H9 (cell line): Measurements from ENCODE around the gene ZNF75A. TPM values are rescaled to one million over a fixed set of nuclear protein-coding genes. Genes with fewer than 3 reads are reported as not detected.

ENCODE experiments used
- DNase-seq: peaks from one replicate; pipeline ENCODE4 v3.0.0-alpha.2; 2017
- H2AFZ ChIP-seq: one replicate; pipeline ENCODE4 v1.6.1; 2013; ENCODE audit warnings: mild to moderate bottlenecking, low read length, control low read depth, moderate library complexity
- H2AK5ac ChIP-seq: 2 replicates; pipeline ENCODE4 v1.6.1; 2013; ENCODE audit warnings: low read length, control low read depth, mixed read lengths; ENCODE audit not compliant: insufficient read length
- H2BK120ac ChIP-seq: one replicate; pipeline ENCODE4 v1.6.1; 2013; ENCODE audit warnings: low read depth, mild to moderate bottlenecking, low read length, control low read depth, inconsistent platforms; ENCODE audit not compliant: poor library complexity, severe bottlenecking
- H2BK12ac ChIP-seq: 2 replicates; pipeline ENCODE4 v1.6.1; 2013; ENCODE audit warnings: low read length, control low read depth, mixed read lengths, low read depth; ENCODE audit not compliant: insufficient read length
- H2BK15ac ChIP-seq: 2 replicates; pipeline ENCODE4 v1.6.1; 2013; ENCODE audit warnings: low read depth, low read length, control low read depth
- H2BK20ac ChIP-seq: one replicate; pipeline ENCODE4 v1.6.1; 2013; ENCODE audit warnings: low read depth, mild to moderate bottlenecking, low read length, control low read depth, inconsistent platforms; ENCODE audit not compliant: poor library complexity, severe bottlenecking
- H2BK5ac ChIP-seq: 2 replicates; pipeline ENCODE4 v1.6.1; 2013; ENCODE audit warnings: low read length, control low read depth, mixed read lengths; ENCODE audit not compliant: insufficient read length
- H3K14ac ChIP-seq: 2 replicates; pipeline ENCODE4 v1.6.1; 2013; ENCODE audit warnings: low read length, control low read depth; ENCODE audit not compliant: insufficient read depth
- H3K18ac ChIP-seq: 2 replicates; pipeline ENCODE4 v1.6.1; 2013; ENCODE audit warnings: low read depth, mild to moderate bottlenecking, mixed read lengths, low read length, control low read depth; ENCODE audit not compliant: insufficient read length
- H3K23ac ChIP-seq: 2 replicates; pipeline ENCODE4 v1.6.1; 2013; ENCODE audit warnings: low read length, control low read depth, mixed read lengths, low read depth; ENCODE audit not compliant: insufficient read length
- H3K23me2 ChIP-seq: 2 replicates; pipeline ENCODE4 v1.6.1; 2013; ENCODE audit warnings: low read depth, mild to moderate bottlenecking, mixed read lengths, low read length, control low read depth; ENCODE audit not compliant: insufficient read length, poor library complexity, severe bottlenecking
- H3K27ac ChIP-seq: 2 replicates; pipeline ENCODE4 v1.5.1; 2013; ENCODE audit warnings: low read length, control low read depth, mixed read lengths, low read depth; ENCODE audit not compliant: insufficient read length
- H3K27me3 ChIP-seq: 2 replicates; pipeline ENCODE4 v1.6.1; 2013; ENCODE audit warnings: low read length, control low read depth, inconsistent platforms; ENCODE audit not compliant: insufficient read depth
- H3K4ac ChIP-seq: 2 replicates; pipeline ENCODE4 v1.6.1; 2013; ENCODE audit warnings: low read depth, mild to moderate bottlenecking, control low read depth, inconsistent platforms, low read length, moderate library complexity
- H3K4me1 ChIP-seq: 2 replicates; pipeline ENCODE4 v1.6.1; 2013; ENCODE audit warnings: low read length, control low read depth, inconsistent platforms; ENCODE audit not compliant: insufficient read depth
- H3K4me2 ChIP-seq: 2 replicates; pipeline ENCODE4 v1.6.1; 2013; ENCODE audit warnings: low read length, control low read depth, mixed read lengths; ENCODE audit not compliant: insufficient read length, insufficient read depth
- H3K56ac ChIP-seq: 2 replicates; pipeline ENCODE4 v1.6.1; 2013; ENCODE audit warnings: low read depth, mild to moderate bottlenecking, mixed read lengths, low read length, control low read depth; ENCODE audit not compliant: insufficient read length
- H3K79me1 ChIP-seq: 2 replicates; pipeline ENCODE4 v1.6.1; 2013; ENCODE audit warnings: low read depth, mild to moderate bottlenecking, moderate library complexity, low read length, control low read depth, inconsistent platforms; ENCODE audit not compliant: insufficient read depth, poor library complexity, severe bottlenecking
- H3K79me2 ChIP-seq: 2 replicates; pipeline ENCODE4 v1.6.1; 2013; ENCODE audit warnings: low read length, control low read depth, inconsistent platforms; ENCODE audit not compliant: insufficient read depth
- H3K9ac ChIP-seq: 2 replicates; pipeline ENCODE4 v1.6.1; 2013; ENCODE audit warnings: low read length, control low read depth, mixed read lengths; ENCODE audit not compliant: insufficient read length; ENCODE audit errors: extremely low read depth
- H3K9me3 ChIP-seq: one replicate; pipeline ENCODE4 v1.6.1; 2013; ENCODE audit warnings: low read depth, low read length, inconsistent platforms; ENCODE audit not compliant: control insufficient read depth
- H3T11ph ChIP-seq: one replicate; pipeline ENCODE4 v1.6.1; 2013; ENCODE audit warnings: mild to moderate bottlenecking, low read length, control low read depth, inconsistent platforms
- H4K20me1 ChIP-seq: one replicate; pipeline ENCODE4 v1.6.1; 2013; ENCODE audit not compliant: control insufficient read depth, insufficient read length, insufficient read depth
- H4K5ac ChIP-seq: 2 replicates; pipeline ENCODE4 v1.6.1; 2013; ENCODE audit warnings: low read depth, mild to moderate bottlenecking, mixed read lengths, low read length, control low read depth; ENCODE audit not compliant: insufficient read length
- H4K8ac ChIP-seq: replicated peaks from 2 replicates; pipeline ENCODE4 v1.6.1; 2013; ENCODE audit warnings: low read length, control low read depth, mixed read lengths, low read depth; ENCODE audit not compliant: insufficient read length
- H4K91ac ChIP-seq: 2 replicates; pipeline ENCODE4 v1.6.1; 2013; ENCODE audit warnings: low read depth, mild to moderate bottlenecking, moderate library complexity, mixed read lengths, low read length, control low read depth; ENCODE audit not compliant: insufficient read length
- H3K27ac Mint-ChIP-seq, 3 experiments: 2 replicates in 2 of 3; 3 replicates in 1 of 3; pipeline ENCODE4 v1.8.0; 2020 to 2021; ENCODE audit warnings: mixed read lengths in 3 of 3, mild to moderate bottlenecking in 1 of 3, moderate library complexity in 1 of 3
- H3K27me3 Mint-ChIP-seq: 2 replicates; pipeline ENCODE4 v1.8.0; 2021; ENCODE audit warnings: low read depth, mild to moderate bottlenecking, moderate library complexity, mixed read lengths
- H3K36me3 Mint-ChIP-seq, 3 experiments: 2 replicates in 2 of 3; 3 replicates in 1 of 3; pipeline ENCODE4 v1.8.0; 2020 to 2021; ENCODE audit warnings: low read depth in 3 of 3, mixed read lengths in 3 of 3; ENCODE audit not compliant: insufficient read depth in 1 of 3
- H3K4me1 Mint-ChIP-seq, 2 experiments: 2 replicates each; pipeline ENCODE4 v1.8.0; 2020; ENCODE audit warnings: mixed read lengths in 2 of 2
- H3K4me3 Mint-ChIP-seq, 2 experiments: 2 replicates in 1 of 2; 3 replicates in 1 of 2; pipeline ENCODE4 v1.8.0; 2020 to 2021; ENCODE audit warnings: mild to moderate bottlenecking in 2 of 2, mixed read lengths in 2 of 2, moderate library complexity in 1 of 2
- H3K9me3 Mint-ChIP-seq, 2 experiments: 2 replicates in 1 of 2; 3 replicates in 1 of 2; pipeline ENCODE4 v1.8.0; 2020; ENCODE audit warnings: mild to moderate bottlenecking in 2 of 2, mixed read lengths in 2 of 2, moderate library complexity in 1 of 2
- CTCF ChIP-seq: fragments of 200-600 bp; sonication (generic); conservative IDR thresholded peaks from 3 replicates; pipeline ENCODE4 v1.8.0; 2021; ENCODE audit warnings: antibody characterized with exemption, mild to moderate bottlenecking
- WGBS: extraction: QIAGEN DNeasy Blood & Tissue Kit; methylation state at CpG from one replicate; pipeline ENCODE4 v1.1.7; 2013; ENCODE audit warnings: missing lambda C conversion rate, low lambda C conversion rate, mixed read lengths; ENCODE audit not compliant: insufficient read length; ENCODE audit errors: extremely low coverage; 5-methylcytosine and 5-hydroxymethylcytosine counted together
- total RNA-seq: library from RNA; stranded (reverse); gene quantifications from 2 replicates; pipeline ENCODE4 v1.2.1, GENCODE V29; 2021

Gene ZNF75A
- total RNA-seq, 1 experiment from 2014 or later, result 42.4 TPM

DNA sequence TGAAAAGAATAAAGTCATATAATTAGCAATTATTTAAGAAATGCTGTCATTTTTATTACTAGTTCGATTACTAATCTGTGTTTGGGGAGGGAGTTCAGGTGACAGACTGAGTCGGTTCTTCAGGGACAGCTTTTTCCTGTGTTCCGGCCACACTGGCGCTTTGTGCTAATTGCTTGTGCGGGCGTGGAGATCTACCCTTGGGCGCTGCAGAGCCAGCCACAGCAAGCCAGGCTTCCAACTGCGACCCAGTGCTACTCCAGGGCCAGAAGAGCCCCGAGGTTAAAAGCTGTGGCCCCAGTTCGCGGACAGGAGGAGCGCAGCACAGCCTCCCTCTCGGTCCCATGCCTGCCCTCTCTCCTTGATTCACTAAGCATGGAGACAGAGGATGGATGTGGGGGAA is 43.9 kb downstream of the ZNF75A start:
- Mint-ChIP-seq H3K27ac (no peak overlapping the region), H3K27me3 (peaks cover 14% of the 10 kb centered on the region), H3K36me3 (no peaks in the 10 kb centered on the region), H3K4me3 (no peak overlapping the region), H3K9me3 (peaks cover 58 to 71% of the 10 kb centered on the region in 2 experiments), H3K4me1 (no peaks in the 10 kb centered on the region)
- H3K79me1 ChIP-seq, result no peaks in the 10 kb centered on the region
- H3K4ac ChIP-seq, result no peak overlapping the region
- no peak overlapping the region for H3K23ac ChIP-seq
- no peak overlapping the region for H4K91ac ChIP-seq
- H4K5ac ChIP-seq, result no peak overlapping the region
- H2BK12ac ChIP-seq, result no peak overlapping the region
- TF ChIP-seq CTCF, result no peak
- no peak overlapping the region for H4K8ac ChIP-seq
- WGBS, result no CpG with 5 or more reads among the region's 13 CpGs
- H3K4me2 ChIP-seq, result no peak overlapping the region
- no peak overlapping the region for H2AFZ ChIP-seq
- DNase-seq, result no peak
- H3K14ac ChIP-seq, result no peak overlapping the region
- no peaks in the 10 kb centered on the region for H3K79me2 ChIP-seq
- H3K9ac ChIP-seq, result no peak overlapping the region
- H2BK120ac ChIP-seq, result no peak overlapping the region
- no peak overlapping the region for H2AK5ac ChIP-seq
- no peaks in the 10 kb centered on the region for H3K27me3 ChIP-seq
- H3K56ac ChIP-seq, result no peak overlapping the region
- no peak overlapping the region for H3T11ph ChIP-seq
- H2BK15ac ChIP-seq, result no peak overlapping the region
- no peaks in the 10 kb centered on the region for H3K23me2 ChIP-seq
- no peak overlapping the region for H2BK5ac ChIP-seq
- no peak overlapping the region for H3K27ac ChIP-seq
- peaks cover 11% of the 10 kb centered on the region for H3K9me3 ChIP-seq
- H2BK20ac ChIP-seq, result no peak overlapping the region
- no peaks in the 10 kb centered on the region for H4K20me1 ChIP-seq
- no peaks in the 10 kb centered on the region for H3K4me1 ChIP-seq
- H3K18ac ChIP-seq, result no peak overlapping the region
